Bronchial epithelial cell (primary cell): ENCODE data around the gene F10. TPM values are rescaled to one million over a fixed set of nuclear protein-coding genes. Genes with fewer than 3 reads are reported as not detected.
A peak's percentile ranks its signal among the peaks of the same experiment; 100 is the strongest.

Experiments used
- DNase-seq: peaks from one replicate; pipeline ENCODE4 v3.0.0-alpha.2; 2010; ENCODE audit warnings: low read depth
- FAIRE-seq: peaks from 2 replicates; lab custom pipeline; 2011; peaks lifted over from hg19 to GRCh38; lab: Jason Lieb, UNC
- H3K27me3 ChIP-seq: 2 replicates; pipeline ENCODE4 v1.5.1; 2011; ENCODE audit warnings: low read length; ENCODE audit not compliant: control insufficient read depth, insufficient read depth
- H3K36me3 ChIP-seq: 2 replicates; pipeline ENCODE4 v1.5.1; 2011; ENCODE audit warnings: low read length; ENCODE audit not compliant: control insufficient read depth, insufficient read depth
- H3K4me3 ChIP-seq: 2 replicates; pipeline ENCODE4 v1.5.1; 2011; ENCODE audit warnings: mild to moderate bottlenecking, low read depth, low read length, control low read depth
- CTCF ChIP-seq: IDR thresholded peaks from 2 replicates; pipeline ENCODE4 v1.5.1; 2011; ENCODE audit warnings: mild to moderate bottlenecking, moderate library complexity, low read length, control low read depth, inconsistent platforms; ENCODE audit not compliant: insufficient read depth, severe bottlenecking
- total RNA-seq: library from RNA; depleted of rRNA; stranded (reverse); fragments of >200 nt; gene quantifications from 2 replicates; pipeline ENCODE4 v1.2.1, GENCODE V29; 2014

Gene F10
- total RNA-seq, 1 donor from 2014 or later = 0.26 TPM

GRCh38 chr13:113190181-113190580 lies 67.6 kb downstream of the F10 start:
- no peak for FAIRE-seq
- H3K27me3 ChIP-seq = no peaks in the 10 kb centered on the region
- H3K4me3 ChIP-seq = no peak overlapping the region
- H3K36me3 ChIP-seq = peaks cover 12% of the 10 kb centered on the region
- TF ChIP-seq CTCF = no peak
- DNase-seq = no peak

GRCh38 chr13:113192279-113192678 lies 69.7 kb downstream of the F10 start:
- no peak for DNase-seq
- Histone ChIP-seq H3K27me3 (no peaks in the 10 kb centered on the region), H3K36me3 (peaks cover 15% of the 10 kb centered on the region), H3K4me3 (no peak overlapping the region)
- no peak for FAIRE-seq
- TF ChIP-seq CTCF = no peak

- peaks cover 17% of the 10 kb centered on the region for H3K36me3 ChIP-seq
- H3K27me3 ChIP-seq = no peaks in the 10 kb centered on the region
- no peak for TF ChIP-seq CTCF
- DNase-seq = peak; percentile 80
- no peak for FAIRE-seq
- no peak overlapping the region for H3K4me3 ChIP-seq
Measured at GRCh38 chr13:113192902-113193301, 70.3 kb downstream of the F10 start.

GRCh38 chr13:113195360-113195759 lies 72.8 kb downstream of the F10 start:
- no peaks in the 10 kb centered on the region for H3K27me3 ChIP-seq
- no peak for TF ChIP-seq CTCF
- no peak overlapping the region for H3K4me3 ChIP-seq
- FAIRE-seq = no peak
- H3K36me3 ChIP-seq = peaks cover 12% of the 10 kb centered on the region
- no peak for DNase-seq

GRCh38 chr13:113196970-113197737 lies 74.6 kb downstream of the F10 start:
- DNase-seq = no peak
- peak; percentile 83 for FAIRE-seq
- Histone ChIP-seq H3K36me3 (peaks cover 10% of the 10 kb centered on the region), H3K4me3 (no peak overlapping the region), H3K27me3 (no peaks in the 10 kb centered on the region)
- TF ChIP-seq CTCF = no peak

Other genes starting within 250 kb of the F10 start
- under 0.01 TPM in 2 replicates for gene MCF2L, start 153.6 kb upstream of the F10 start, total RNA-seq
- not detected in 2 replicates for gene F7, start 17.0 kb upstream of the F10 start, total RNA-seq
- gene PROZ, start 35.8 kb downstream of the F10 start, total RNA-seq = not detected in 2 replicates
- gene PCID2, start 85.9 kb downstream of the F10 start, total RNA-seq = 55.3 and 61.1 TPM in 2 replicates
- 84.0 and 104 TPM in 2 replicates for gene CUL4A, start 86.8 kb downstream of the F10 start, total RNA-seq
- gene LAMP1, start 174.4 kb downstream of the F10 start, total RNA-seq = 267 and 286 TPM in 2 replicates
- 7.6 and 9.3 TPM in 2 replicates for gene GRTP1, start 241.3 kb downstream of the F10 start, total RNA-seq